GM18858 (cell line): ENCODE data around the gene MRPL20.
"Not testable (repeated sequence)": the region's sequence is repeated elsewhere in the genome, so short reads cannot be mapped to it uniquely, and the experiment has no call there.

ENCODE experiments used
- ATAC-seq: cut with Tn5 transposase; IDR thresholded peaks from one replicate; pipeline ENCODE4 v1.9.1; 2021; ENCODE audit not compliant: unreplicated experiment

Gene MRPL20

DNA sequence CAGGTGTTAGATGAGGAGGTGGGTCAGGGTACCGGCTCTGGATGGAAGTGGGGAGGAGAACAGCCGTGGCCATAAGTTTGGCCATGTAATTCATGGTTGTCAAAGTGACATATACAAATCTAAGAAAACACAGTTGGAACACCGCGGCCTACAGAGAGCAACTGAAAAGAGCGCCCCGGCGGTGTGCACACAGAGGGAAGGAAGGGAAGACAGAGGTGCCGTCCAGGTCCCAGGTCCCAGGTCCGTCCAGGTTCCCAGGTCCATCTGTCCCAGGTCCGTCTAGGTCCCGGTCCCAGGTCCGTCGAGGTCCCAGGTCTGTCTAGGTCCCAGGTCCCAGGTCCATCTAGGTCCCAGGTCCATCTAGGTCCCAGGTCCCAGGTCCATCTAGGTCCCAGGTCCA is 4.5 kb upstream of the MRPL20 start:
- ATAC-seq, result no peak

DNA sequence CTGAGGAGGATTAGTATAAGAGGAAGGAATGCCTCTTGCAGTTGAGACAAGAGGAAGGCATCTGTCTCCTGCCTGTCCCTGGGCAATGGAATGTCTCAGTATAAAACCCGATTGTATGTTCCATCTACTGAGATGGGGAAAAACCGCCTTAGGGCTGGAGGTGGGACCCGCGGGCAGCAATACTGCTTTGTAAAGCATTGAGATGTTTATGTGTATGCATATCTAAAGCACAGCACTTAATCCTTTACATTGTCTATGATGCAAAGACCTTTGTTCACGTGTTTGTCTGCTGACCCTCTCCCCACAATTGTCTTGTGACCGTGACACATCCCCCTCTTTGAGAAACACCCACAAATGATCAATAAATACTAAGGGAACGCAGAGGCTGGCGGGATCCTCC is 3.1 kb upstream of the MRPL20 start:
- ATAC-seq, result not testable (repeated sequence)

DNA sequence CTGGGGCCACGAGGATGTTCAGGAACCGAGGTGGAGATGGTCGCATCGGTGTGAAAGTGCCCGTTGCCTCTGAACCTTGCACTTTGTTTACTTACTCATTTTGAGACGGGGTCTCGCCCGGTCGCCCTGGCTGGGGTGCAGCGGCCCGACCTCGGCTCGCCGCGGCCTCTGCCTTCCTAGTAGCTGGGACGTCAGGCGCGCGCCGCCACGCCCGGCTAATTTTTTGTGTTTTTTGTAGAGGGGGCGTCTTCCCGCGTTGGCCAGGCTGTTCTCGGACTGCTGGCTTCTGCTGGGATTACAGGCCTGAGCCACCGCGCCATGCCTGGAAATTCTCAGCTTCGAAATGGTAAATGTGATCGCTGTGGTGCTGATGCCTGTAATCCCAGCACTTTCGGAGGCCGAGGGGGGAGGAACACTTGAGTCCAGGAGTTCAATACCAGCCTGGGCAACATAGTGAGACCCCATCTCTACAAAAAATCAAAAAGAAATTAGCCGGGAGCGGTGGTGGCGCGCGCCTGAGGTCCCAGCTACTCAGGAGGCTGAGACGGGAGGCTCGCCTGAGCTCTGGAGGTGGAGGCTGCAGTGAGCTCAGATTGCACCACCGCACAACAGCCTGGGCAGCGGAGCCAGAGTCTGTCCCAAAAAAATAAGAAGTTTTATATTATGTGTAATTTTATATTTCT is 684 bp upstream of the MRPL20 start:
- ATAC-seq, result no peak

DNA sequence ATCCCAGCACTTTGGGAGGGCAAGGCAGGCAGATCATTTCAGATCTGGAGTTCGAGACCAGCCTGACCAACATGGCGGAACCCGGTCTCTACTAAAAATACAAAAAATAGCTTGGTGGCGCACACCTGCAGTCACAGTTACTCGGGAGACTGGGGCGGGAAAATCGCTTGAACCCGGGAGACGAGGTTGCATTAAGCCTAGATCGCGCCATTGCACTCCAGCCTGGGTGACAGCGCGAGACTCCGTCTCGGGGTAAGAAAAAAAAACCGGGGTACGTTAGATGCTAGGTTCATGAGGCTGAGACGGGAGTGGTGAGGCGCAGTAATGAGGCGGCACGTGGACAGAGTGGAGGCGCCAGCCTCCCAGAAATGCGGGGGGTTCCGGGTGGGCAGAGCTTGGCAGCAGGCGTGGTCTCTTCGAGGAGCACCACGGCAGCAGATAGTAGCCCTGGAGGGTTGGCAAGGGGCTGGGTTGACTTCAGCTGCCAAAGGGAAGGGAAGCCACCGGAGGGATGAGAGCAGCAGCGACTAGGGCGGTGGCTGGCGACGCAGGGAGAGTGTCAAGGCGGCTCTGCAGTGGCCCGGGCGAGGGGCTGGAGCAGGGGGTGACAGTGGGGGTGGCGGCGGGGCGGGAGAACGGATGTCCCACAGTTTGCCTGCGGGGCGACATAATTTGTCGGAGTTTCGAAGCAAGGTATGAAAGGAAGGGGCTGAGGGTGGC is 832 bp downstream of the MRPL20 start:
- ATAC-seq, result no peak

DNA sequence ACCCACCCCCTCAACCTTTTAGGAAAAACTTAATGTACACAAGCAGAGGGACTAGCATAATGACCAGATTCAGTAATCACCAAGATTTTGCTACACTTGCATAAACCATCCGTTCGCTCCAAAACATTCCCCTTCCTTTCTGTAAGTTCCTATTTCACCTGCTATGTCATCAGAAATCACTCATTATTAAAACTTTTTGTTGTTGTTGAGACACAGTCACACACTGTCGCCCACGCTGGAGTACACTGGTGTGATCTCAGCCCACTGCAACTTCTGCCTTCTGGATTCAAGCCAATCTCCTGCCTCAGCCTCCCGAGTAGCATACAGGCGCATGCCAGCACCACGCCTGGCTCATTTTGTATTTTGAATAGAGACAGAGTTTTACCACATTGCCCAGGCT is 3.4 kb downstream of the MRPL20 start:
- ATAC-seq, result no peak

DNA sequence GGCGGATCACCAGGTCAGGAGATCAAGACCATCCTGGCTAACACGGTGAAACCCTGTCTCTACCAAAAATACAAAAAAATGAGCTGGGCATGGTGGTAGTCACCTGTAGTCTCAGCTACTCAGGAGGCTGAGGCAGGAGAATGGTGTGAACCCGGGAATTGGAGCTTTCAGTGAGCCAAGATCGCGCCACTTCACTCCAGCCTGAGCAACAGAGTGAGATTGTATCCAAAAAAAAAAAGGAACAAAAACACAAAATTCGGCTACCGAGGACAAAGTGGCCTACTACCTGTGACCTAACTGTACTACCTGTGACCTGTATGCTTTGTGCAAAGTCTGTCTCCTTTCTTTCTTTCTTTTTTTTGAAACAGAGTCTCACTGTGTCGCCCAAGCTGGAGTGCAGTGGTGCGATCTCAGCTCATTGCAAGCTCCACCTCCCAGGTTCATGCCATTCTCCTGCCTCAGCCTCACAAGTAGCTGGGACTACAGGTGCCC is 4.1 kb downstream of the MRPL20 start:
- not testable (repeated sequence) for ATAC-seq

DNA sequence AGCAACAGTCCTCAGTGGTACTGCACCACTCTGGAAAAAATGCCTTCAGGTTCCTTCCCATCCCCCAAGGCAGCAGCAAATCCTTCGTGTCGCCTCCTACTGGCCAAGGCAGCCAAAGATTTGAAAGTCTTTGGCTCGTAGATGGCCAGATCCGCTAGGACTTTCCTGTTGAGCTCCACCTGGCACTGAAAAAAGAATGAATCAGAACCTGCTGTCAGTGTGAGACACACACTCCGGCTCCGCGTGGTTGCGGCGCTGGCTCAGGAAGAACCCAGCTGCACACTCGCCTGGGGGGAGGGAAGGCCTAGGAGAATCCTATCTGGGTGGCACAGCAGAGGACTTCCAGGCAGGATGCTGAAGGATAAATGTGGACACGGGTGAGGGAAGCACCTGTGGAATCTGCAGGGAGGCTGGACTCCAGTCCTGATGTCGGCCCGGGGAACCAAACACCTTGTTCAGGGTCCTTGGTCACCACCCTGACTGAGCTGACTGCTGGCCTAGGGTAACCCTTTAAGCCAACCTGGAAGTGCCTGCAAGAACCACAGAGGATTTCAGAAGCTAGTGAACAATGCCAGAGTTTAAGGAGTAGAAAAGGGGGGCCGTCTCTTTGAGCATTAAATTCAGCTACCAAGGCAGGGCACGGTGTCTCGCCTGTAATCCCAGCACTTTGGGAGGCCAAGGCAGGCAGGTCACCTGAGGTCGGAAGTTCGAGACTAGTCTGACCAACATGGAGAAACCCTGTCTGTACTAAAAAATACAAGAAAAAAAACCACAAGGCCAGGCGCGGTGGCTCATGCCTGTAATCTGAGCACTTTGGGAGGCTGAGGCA is 4.8 kb downstream of the MRPL20 start:
- no peak for ATAC-seq

DNA sequence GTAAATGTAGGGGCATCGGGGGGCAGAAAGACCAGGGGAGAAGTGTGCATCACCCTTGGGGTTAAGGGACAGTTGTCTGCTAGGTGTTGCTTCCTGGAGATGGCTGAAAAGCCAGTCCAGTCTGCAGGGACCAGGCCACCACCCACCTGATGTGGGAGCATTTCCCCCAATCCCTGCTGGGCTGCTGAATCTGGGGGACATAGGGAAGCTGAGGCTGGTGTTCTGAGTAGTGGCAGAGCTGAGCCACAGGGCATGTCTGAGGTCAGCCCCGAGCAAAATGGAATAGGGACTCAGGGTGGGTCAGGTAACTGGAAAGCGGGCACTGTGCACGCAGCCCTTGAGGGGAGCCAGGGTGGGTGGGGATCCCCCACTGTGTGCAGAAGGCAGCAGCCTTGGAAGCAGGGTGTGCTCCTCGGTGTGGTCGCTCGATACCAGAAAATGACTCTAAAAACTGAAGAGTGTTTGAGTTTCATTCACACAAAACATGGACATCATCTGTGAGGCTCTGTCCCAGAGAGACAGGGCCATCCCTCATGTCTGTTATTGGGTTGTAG is 5.6 kb downstream of the MRPL20 start:
- no peak for ATAC-seq

DNA sequence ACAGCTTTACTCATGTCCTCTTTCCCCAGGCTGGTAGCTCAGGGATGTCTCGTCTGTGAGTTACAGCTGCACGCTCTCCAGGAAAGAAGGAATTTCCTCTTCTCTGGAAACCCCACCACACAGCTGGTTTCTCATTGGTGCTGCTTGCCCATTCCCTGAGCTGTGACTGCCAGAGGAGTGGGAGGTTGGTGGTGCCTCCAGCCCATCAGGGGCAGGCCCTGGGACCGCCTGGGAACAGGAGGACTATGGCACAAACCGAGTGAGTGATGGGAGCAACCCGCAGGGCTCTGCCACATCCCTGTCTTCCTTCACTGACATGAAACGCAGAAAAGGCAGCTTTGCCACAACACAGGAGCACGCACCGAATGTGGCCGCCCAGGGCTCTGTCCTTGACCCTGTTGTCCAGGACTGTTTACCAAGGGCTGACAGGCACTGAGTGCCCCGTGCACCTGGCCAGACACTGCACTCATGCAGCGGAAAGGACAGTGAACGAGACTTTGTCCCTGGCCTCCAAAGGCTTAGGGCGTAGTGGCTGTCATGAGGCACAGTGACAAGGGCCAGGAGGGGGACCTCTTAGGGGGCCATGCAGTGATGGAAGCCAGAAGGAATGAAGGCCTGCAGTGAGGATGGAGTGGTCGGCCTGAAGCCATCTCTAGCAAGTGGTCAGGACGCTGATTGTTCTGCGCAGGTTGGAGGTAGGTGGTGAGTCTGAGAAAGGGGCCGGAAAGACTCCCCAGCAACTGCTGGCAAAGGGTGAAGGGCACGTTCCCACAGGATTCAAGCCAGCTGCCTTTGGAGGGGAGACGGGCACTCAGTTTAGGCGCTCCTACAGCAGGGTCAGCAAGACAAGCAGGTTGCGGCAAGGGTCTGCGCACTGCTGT is 6.3 kb downstream of the MRPL20 start:
- no peak for ATAC-seq

DNA sequence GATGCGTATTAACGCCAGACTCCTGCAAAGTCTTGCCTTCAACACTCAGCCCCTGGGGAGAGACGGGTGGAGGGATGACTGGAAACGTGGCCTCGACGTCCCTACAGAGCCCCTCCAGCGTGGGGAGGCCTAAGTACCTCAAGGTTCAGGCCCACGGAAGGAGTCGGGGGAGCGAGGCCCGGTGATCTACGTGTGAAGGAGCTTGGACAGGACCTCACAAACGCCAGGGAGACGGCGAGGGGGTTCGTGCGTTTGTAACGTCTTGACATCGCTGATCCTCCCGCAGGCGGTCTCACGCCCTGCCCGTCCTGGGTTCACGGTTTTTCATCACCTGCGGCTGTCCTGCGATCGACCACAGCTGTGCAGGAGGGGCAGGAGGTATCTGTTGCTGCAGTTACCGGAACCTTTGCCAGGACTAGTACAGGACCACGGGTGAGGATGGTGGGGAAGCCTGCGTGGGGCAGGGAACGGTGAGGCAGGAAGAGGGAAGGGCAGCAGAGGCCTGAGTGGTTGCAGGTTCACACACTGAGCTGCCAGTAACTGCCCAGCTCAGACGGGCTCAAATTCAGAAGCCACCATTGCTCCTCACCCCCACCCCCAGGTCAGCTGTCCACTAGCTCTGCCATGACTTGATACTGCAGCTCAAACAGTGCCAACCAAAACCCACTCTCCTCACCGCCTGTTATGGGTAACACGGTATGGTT is 7.1 kb downstream of the MRPL20 start:
- ATAC-seq, result no peak

DNA sequence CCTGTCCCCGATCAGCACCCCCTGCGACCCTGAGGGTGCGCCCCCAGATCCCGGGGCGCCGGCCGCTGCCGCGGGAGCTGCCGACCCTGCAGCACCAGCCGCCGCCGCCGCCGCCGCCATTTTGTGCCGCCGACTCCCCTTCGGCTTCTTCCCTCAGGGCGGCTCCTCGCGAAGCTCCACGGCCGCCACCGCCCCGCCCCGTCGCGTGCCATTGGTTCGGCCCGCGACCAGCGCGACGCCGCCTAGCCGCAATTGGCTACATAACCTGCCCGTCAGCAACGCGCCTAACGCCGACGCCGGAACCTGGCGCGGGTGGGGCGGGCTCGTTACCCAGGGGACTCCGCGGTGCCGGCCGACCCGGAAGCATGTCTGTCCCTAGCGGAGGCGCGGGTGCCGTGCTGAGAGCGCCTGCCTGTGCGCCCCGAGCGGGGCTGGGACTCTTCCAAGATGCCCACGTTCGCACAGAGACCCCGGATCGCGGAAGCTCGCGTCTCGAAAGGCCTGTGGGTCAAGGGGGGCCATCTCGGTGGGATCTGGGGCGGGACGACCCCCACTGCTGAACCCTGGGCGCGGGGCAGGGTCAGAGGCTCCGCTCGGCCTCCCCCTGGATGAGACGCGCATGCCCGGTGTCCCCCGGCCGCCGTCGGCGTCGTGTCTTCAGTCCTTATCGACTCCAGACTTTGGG is 7.8 kb downstream of the MRPL20 start, which contains the start of gene CCNL2:
Gene CCNL2 (minus strand): TSS at position 149 of the 685 bp plus-strand sequence. CDS start 29 bp downstream, at position 120.
- peak; percentile 88 for ATAC-seq

DNA sequence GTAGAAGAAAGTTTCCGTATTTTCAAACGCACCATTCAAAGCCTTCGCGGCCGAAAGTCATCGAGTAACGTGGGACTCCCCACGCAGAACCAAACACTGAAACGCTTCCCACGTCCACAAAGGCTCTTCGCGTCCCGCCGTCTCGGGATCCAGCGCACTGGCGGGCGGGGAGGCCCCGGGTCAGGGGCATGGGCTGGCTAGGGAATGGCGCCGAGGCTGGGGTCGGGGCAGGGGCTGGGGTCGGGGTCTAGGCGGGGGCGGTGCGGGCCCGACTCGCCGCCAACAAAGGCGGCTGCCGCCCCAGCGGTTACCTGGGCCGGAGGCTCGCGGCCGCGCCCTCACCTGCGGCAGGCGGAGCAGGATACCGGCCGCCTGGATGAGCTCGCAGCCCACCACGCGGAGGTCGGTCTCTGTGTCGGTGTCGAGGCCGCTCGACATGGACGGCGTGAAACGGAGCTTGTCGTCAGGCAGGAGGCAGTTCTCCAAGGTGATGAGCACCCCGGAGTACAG is 8.4 kb downstream of the MRPL20 start:
- ATAC-seq, result no peak

DNA sequence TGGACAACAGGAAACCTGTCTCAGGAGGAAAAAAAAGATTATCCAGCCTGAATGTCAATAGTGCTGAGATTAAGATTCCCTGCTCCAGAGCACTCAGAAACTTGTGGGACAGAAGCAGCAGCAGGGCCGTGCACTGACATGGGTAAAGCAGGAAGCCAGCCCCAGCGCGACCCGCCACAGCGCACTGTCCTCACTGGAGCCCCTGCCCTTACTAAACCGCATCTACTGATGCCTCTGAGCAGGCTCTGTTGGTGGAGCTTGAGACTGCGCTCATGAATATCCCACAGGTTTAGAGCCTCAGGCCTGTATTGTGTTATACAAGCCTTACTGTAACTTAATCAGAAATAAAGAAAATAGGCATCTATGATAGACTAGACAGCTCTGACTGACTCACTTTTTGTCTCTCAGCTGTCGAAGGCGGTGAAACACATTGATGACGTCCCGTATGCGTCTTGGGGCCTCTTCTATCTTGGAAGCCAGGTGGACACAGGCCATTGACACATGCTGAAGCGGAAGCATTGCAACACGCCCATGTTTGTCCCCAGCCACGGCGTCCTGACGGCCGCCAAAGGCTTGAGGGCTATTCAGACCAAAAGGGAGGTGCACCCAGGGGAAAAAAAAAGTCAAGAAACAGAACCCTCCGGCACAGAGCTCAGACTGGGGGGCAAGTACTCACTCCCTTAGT is 9.1 kb downstream of the MRPL20 start:
- ATAC-seq, result no peak

DNA sequence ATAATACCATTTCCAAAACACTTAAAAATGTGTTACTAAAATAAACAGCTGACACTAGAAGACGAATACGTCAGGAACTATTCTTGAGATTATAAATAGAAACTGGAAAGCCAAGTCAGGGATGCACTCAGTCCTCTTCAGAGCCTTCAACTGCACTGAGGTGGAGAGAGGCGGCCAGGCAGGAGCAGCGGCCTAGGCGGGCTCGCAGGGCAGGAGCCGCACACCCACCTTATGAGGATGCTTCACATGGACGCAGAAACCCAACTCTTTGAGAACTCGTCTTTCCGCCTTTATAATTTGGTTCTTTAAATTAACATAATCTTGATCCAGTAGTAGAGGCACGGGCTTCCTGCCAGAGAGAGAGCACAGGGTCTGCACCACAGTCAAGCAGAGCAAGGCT is 11.9 kb downstream of the MRPL20 start:
- no peak for ATAC-seq

DNA sequence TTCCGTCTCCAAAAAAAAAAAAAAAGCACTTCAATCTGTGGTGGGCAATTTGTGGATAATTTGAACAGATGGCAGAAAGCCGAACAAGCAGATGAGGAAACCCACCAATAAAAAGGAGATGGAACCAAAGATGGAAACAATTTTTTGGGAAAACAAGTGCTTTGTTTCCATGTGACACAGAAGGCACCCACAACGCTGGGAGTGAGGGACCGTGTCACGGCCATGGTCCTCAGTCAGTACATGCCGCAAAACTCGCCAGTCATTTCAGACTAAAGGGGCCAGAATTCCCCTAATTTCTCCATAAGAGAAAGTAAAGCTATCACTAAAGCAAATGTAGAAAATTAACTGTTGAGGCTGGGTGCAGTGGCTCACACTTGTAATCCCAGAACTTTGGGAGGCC is 13.0 kb downstream of the MRPL20 start:
- ATAC-seq, result no peak

DNA sequence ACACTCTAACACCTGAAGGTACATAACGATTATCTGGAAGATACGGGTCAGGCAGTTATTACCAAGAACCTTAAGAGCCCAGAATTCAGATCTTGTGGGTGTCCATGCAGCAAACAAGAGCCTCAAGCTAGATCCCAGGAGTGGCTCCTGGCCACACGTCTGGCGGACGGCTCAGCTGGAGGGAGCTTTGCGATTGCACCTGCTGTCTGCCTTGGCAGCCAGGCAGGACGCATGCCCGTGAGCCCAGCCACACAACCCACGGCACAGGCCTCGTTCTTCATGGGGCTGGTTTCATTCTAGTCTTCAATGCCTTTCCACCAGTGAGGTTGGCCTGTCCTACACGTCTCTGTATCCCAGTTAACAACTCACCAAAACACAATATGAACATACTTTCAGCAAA is 13.7 kb downstream of the MRPL20 start:
- no peak for ATAC-seq

DNA sequence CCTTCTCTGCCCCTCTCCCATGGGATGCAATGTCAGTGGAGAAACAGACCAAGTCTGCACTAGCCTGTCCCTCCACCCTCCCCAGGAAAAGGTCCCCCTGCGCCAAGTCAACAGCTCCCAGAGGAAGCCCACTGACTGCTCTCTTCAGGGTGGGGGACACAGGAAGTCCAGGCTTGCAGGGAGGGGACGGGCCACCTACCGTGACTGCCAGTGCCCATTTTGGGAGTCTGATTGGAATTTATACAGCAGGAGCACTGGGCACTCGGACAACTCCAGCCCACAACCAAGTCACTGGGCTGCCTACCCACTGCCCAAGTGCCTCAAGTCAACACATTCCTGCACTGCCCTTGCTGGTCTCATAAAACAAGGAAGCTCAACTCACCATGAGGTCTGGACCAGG is 14.1 kb downstream of the MRPL20 start:
- ATAC-seq, result no peak

DNA sequence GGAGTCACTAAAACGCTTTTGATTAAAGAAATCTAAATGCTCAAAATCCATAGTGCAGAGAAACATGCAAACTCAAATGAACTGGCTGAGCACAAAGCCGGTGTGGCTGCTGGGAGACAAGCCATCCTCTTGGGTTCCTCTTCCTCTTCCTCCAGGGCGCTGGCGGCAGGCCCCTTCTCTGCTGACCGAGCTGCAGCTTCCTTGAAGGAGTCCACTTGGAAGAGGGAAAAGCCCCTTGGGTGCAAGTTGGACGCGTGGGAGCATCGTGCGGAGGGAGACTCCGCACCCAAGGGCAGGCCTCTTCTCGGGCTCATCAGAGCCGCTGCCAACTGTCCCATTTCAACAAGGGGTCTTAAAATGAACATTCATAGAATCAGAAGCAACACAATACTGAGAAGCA is 15.9 kb downstream of the MRPL20 start:
- ATAC-seq, result no peak
